ENCODE measurements around the gene PFKFB3.
"Not testable (repeated sequence)": the region's sequence is repeated elsewhere in the genome, so short reads cannot be mapped to it uniquely, and the experiment has no call there.

PFKFB3 gene

GRCh38 chr10:6178581-6178980, 24.2 kb upstream of the PFKFB3 start:
- DNase-seq (ENCODE audit: low spot score) = no peak

GRCh38 chr10:6179078-6179477, 23.7 kb upstream of the PFKFB3 start:
- DNase-seq (ENCODE audit: low spot score) = no peak

GRCh38 chr10:6180480-6181110, 22.1 kb upstream of the PFKFB3 start:
- DNase-seq (ENCODE audit: low spot score) = no peak

- no peak for DNase-seq (ENCODE audit: low spot score)
Measured at GRCh38 chr10:6181249-6181648, 21.5 kb upstream of the PFKFB3 start.

GRCh38 chr10:6182454-6183098, 20.2 kb upstream of the PFKFB3 start:
- DNase-seq (ENCODE audit: low spot score) = no peak

GRCh38 chr10:6185039-6185716, 17.6 kb upstream of the PFKFB3 start:
- no peak for DNase-seq (ENCODE audit: low spot score)

GRCh38 chr10:6186894-6187256, 15.9 kb upstream of the PFKFB3 start:
- DNase-seq (ENCODE audit: low spot score) = no peak

- no peak for DNase-seq (ENCODE audit: low spot score)
Measured at GRCh38 chr10:6187278-6187677, 15.5 kb upstream of the PFKFB3 start.

- not testable (repeated sequence) for DNase-seq (ENCODE audit: low spot score)
Measured at GRCh38 chr10:6190033-6190432, 12.7 kb upstream of the PFKFB3 start.

- no peak for DNase-seq (ENCODE audit: low spot score)
Measured at GRCh38 chr10:6191147-6191546, 11.6 kb upstream of the PFKFB3 start.

GRCh38 chr10:6191569-6191968, 11.2 kb upstream of the PFKFB3 start:
- DNase-seq (ENCODE audit: low spot score) = no peak

GRCh38 chr10:6193342-6193741, 9.4 kb upstream of the PFKFB3 start:
- DNase-seq (ENCODE audit: low spot score) = not testable (repeated sequence)

- no peak for DNase-seq (ENCODE audit: low spot score)
Measured at GRCh38 chr10:6194311-6194710, 8.4 kb upstream of the PFKFB3 start.

- no peak for DNase-seq (ENCODE audit: low spot score)
Measured at GRCh38 chr10:6195376-6195775, 7.4 kb upstream of the PFKFB3 start.

GRCh38 chr10:6195846-6196245, 6.9 kb upstream of the PFKFB3 start:
- DNase-seq (ENCODE audit: low spot score) = no peak

GRCh38 chr10:6196524-6196923, 6.2 kb upstream of the PFKFB3 start:
- not testable (repeated sequence) for DNase-seq (ENCODE audit: low spot score)

- DNase-seq (ENCODE audit: low spot score) = no peak
Measured at GRCh38 chr10:6197321-6197720, 5.4 kb upstream of the PFKFB3 start.

- DNase-seq (ENCODE audit: low spot score) = no peak
Measured at GRCh38 chr10:6198171-6198570, 4.6 kb upstream of the PFKFB3 start.

GRCh38 chr10:6199131-6199733, 3.5 kb upstream of the PFKFB3 start:
- DNase-seq (ENCODE audit: low spot score) = no peak

- DNase-seq (ENCODE audit: low spot score) = no peak
Measured at GRCh38 chr10:6200440-6200733, 2.3 kb upstream of the PFKFB3 start.

GRCh38 chr10:6200734-6201515, 1.8 kb upstream of the PFKFB3 start:
- DNase-seq (ENCODE audit: low spot score) = no peak

GRCh38 chr10:6201516-6201975, 1.2 kb upstream of the PFKFB3 start:
- peak; percentile 56 for DNase-seq (ENCODE audit: low spot score)
